LNCAP (cell line): Measurements from ENCODE around the gene HIF1A.

Experiments used
- CTCF ChIP-seq: fragments of 450-650 bp; IDR thresholded peaks from 2 replicates; pipeline ENCODE4 v1.5.1; 2017; ENCODE audit warnings: mild to moderate bottlenecking

The HIF1A gene

GRCh38 chr14:61678975-61679374, 16.3 kb upstream of the HIF1A start:
- TF ChIP-seq CTCF: no peak

GRCh38 chr14:61681413-61681812, 13.9 kb upstream of the HIF1A start:
- no peak for TF ChIP-seq CTCF

GRCh38 chr14:61683108-61683507, 12.2 kb upstream of the HIF1A start:
- TF ChIP-seq CTCF: no peak

DNA sequence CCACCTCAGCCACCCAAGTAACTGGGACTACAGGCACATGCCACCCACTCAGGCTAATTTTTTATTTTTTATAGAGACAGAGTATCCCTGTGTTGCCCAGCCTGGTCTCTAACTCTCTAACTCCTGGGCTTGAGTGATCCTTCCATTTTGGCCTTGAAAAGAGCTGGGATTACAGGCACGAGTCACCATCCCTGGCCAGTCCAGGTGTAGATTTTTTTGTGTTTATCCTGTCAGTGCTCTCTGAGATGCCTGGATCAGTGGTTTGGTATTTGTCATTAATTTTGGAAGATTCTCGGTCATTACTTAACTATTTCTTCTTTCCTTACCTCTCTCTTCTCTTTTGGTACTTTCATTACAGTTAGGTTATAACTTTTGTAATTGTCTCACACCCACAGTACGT, 5.3 kb upstream of the HIF1A start:
- no peak for TF ChIP-seq CTCF

GRCh38 chr14:61690982-61691381, 4.3 kb upstream of the HIF1A start:
- TF ChIP-seq CTCF: no peak

GRCh38 chr14:61691495-61691894, 3.8 kb upstream of the HIF1A start:
- TF ChIP-seq CTCF: no peak

- TF ChIP-seq CTCF: no peak
These were observed 1.3 kb upstream of the HIF1A start for GRCh38 chr14:61694039-61694438.
